Measurements from ENCODE around the gene TPR.

DNA sequence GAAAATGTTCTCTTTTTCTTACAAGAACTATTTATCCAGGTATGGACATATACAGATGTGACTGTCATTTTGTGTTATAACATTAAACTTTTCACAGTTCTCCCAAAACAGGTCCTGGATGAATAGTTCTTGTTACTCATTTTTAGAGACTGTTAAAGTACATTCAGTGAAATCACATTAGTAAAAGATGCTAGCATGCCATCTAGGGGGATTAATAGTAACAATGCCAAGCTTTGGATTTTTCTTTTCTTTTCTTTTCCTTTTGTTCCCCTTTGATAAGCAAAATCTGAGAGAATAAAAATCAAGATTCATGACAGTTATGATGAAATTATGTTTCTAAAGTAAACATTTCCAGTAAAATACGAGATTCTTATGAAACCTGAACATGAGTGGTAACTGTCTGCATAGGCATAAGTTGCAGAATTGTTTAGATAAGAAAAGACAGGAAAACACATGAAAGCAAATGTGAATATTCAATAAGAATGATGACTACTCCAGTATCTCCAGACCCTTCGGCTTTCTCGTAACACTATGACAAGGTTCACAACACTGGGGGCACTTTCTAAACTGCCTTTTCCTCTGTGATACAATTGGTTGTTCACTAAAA is 77.5 kb downstream of the TPR start:
- TF ChIP-seq CTCF (IDR thresholded peaks at IDR 0.05) (no peak), EZH2 (IDR thresholded peaks at IDR 0.05; ENCODE audit: borderline replicate concordance, insufficient read depth, low read depth, low read length, poor library complexity, severe bottlenecking) (no peak)

Measured in B cell (primary cell).